H1 (cell line): ENCODE measurements around the gene IRX4. TPM values are rescaled to one million over a fixed set of nuclear protein-coding genes. Genes with fewer than 3 reads are reported as not detected.

ENCODE experiments used
- CTCF ChIA-PET: fragments of 300-600 bp; sonication (Branson Sonifier 250); formaldehyde crosslinking; loops from one replicate; lab custom pipeline; 2021; ENCODE audit not compliant: partially characterized antibody; lab: Charles Lee
- POLR2A ChIA-PET: fragments of 300-600 bp; sonication (Branson Sonifier 250); formaldehyde crosslinking; loops from one replicate; lab custom pipeline; 2021; ENCODE audit warnings: inconsistent platforms; ENCODE audit not compliant: partially characterized antibody; lab: Charles Lee
- DNase-seq, 2 experiments: peaks; one replicate each; pipeline versions ENCODE4 v3.0.0 to v3.0.0-alpha.2; 2010 to 2022; ENCODE audit warnings: low spot score in 2 of 2, low read depth in 1 of 2, mixed read lengths in 1 of 2
- FAIRE-seq: peaks from 2 replicates; lab custom pipeline; 2011; peaks lifted over from hg19 to GRCh38; lab: Jason Lieb, UNC
- H2AFZ ChIP-seq: 2 replicates; pipeline ENCODE4 v1.8.1; 2012; ENCODE audit warnings: low read length, inconsistent platforms
- H2AK5ac ChIP-seq: 2 replicates; pipeline ENCODE4 v1.6.1; 2013; ENCODE audit warnings: low read depth, low read length
- H2BK120ac ChIP-seq: replicated peaks from 2 replicates; pipeline ENCODE3; 2013; ENCODE audit warnings: low read depth, low read length, inconsistent platforms
- H2BK12ac ChIP-seq: 2 replicates; pipeline ENCODE4 v1.6.1; 2013; ENCODE audit warnings: low read depth, low read length
- H2BK15ac ChIP-seq: 2 replicates; pipeline ENCODE4 v1.6.1; 2013; ENCODE audit warnings: low read length
- H2BK20ac ChIP-seq: 2 replicates; pipeline ENCODE4 v1.6.1; 2013; ENCODE audit warnings: low read length
- H2BK5ac ChIP-seq: 2 replicates; pipeline ENCODE4 v1.6.1; 2013; ENCODE audit warnings: low read depth, low read length
- H3K14ac ChIP-seq: 2 replicates; pipeline ENCODE4 v1.6.1; 2013; ENCODE audit warnings: inconsistent platforms; ENCODE audit not compliant: insufficient read length
- H3K18ac ChIP-seq: 2 replicates; pipeline ENCODE4 v1.6.1; 2013; ENCODE audit warnings: low read length; ENCODE audit errors: extremely low read depth
- H3K23ac ChIP-seq: 2 replicates; pipeline ENCODE4 v1.6.1; 2013; ENCODE audit warnings: inconsistent platforms; ENCODE audit not compliant: insufficient read length
- H3K23me2 ChIP-seq: 2 replicates; pipeline ENCODE4 v1.6.1; 2013; ENCODE audit warnings: low read depth, low read length
- H3K27ac ChIP-seq: 2 replicates; pipeline ENCODE4 v1.6.1; 2011; ENCODE audit warnings: low read depth, low read length, inconsistent platforms
- H3K27me3 ChIP-seq, 4 experiments: replicated peaks in 1 of 4; 1 replicate in 1 of 4; 2 replicates in 3 of 4; pipeline versions ENCODE4 v1.6.1 to v1.8.1; 2011 to 2013; ENCODE audit warnings: low read length in 3 of 4, mild to moderate bottlenecking in 3 of 4, inconsistent platforms in 2 of 4, mixed read lengths in 2 of 4, moderate library complexity in 1 of 4; ENCODE audit not compliant: control insufficient read depth in 3 of 4, insufficient read depth in 3 of 4; ENCODE audit errors: extremely low read depth in 1 of 4
- H3K36me3 ChIP-seq, 4 experiments: 2 replicates each; pipeline versions ENCODE4 v1.6.1 to v1.8.1; 2011 to 2013; ENCODE audit warnings: mild to moderate bottlenecking in 4 of 4, low read length in 3 of 4, moderate library complexity in 2 of 4, control low read depth in 1 of 4, inconsistent platforms in 1 of 4; ENCODE audit not compliant: insufficient read depth in 4 of 4, control insufficient read depth in 2 of 4
- H3K4ac ChIP-seq: replicated peaks from 2 replicates; pipeline ENCODE3; 2013; ENCODE audit warnings: low read length, low read depth, mixed read lengths, inconsistent platforms; ENCODE audit not compliant: insufficient read length
- H3K4me1 ChIP-seq, 4 experiments: replicated peaks in 1 of 4; 1 replicate in 1 of 4; 2 replicates in 3 of 4; pipeline versions ENCODE4 v1.6.1 to v1.8.1; 2011 to 2013; ENCODE audit warnings: low read length in 3 of 4, inconsistent platforms in 2 of 4, mixed read lengths in 1 of 4; ENCODE audit not compliant: insufficient read depth in 4 of 4, control insufficient read depth in 3 of 4
- H3K4me2 ChIP-seq, 2 experiments: 2 replicates each; pipeline versions ENCODE4 v1.6.1 to v1.8.1; 2011 to 2013; ENCODE audit warnings: low read depth in 2 of 2, low read length in 2 of 2, control low read depth in 1 of 2, inconsistent platforms in 1 of 2, mild to moderate bottlenecking in 1 of 2; ENCODE audit not compliant: insufficient read depth in 1 of 2
- H3K4me3 ChIP-seq, 4 experiments: fragments of 200-600, 300-600 bp in 1 of 4; sonication (generic), shearing (Covaris generic), sonication (Bioruptor Twin) in 1 of 4; 2 replicates each; pipeline versions ENCODE4 v1.5.1 to v1.8.1; 2011 to 2016; ENCODE audit warnings: low read length in 4 of 4, low read depth in 3 of 4, control low read depth in 2 of 4, inconsistent platforms in 2 of 4, mild to moderate bottlenecking in 2 of 4, mixed read lengths in 1 of 4, moderate library complexity in 1 of 4; ENCODE audit not compliant: insufficient read depth in 2 of 4; ENCODE audit errors: extremely low read depth in 1 of 4
- H3K56ac ChIP-seq: replicated peaks from 2 replicates; pipeline ENCODE3; 2013; ENCODE audit warnings: low read depth, mild to moderate bottlenecking, mixed read lengths, low read length, inconsistent platforms; ENCODE audit not compliant: insufficient read length
- H3K79me1 ChIP-seq: 2 replicates; pipeline ENCODE4 v1.6.1; 2013; ENCODE audit warnings: low read depth, low read length, control low read depth
- H3K79me2 ChIP-seq, 2 experiments: 2 replicates each; pipeline versions ENCODE4 v1.6.1 to v1.8.1; 2012 to 2013; ENCODE audit warnings: low read length in 2 of 2, mild to moderate bottlenecking in 2 of 2, inconsistent platforms in 1 of 2; ENCODE audit not compliant: insufficient read depth in 2 of 2, control insufficient read depth in 1 of 2
- H3K9ac ChIP-seq, 4 experiments: replicated peaks in 1 of 4; 1 replicate in 1 of 4; 2 replicates in 3 of 4; pipeline versions ENCODE4 v1.6.1 to v1.8.1; 2011 to 2013; ENCODE audit warnings: low read depth in 3 of 4, low read length in 3 of 4, control low read depth in 2 of 4, mild to moderate bottlenecking in 2 of 4, moderate library complexity in 2 of 4, inconsistent platforms in 1 of 4; ENCODE audit errors: extremely low read depth in 1 of 4
- H3K9me3 ChIP-seq, 2 experiments: 2 replicates each; pipeline versions ENCODE4 v1.6.1 to v1.8.1; 2012 to 2013; ENCODE audit warnings: mild to moderate bottlenecking in 2 of 2, moderate library complexity in 2 of 2, control low read depth in 1 of 2, inconsistent platforms in 1 of 2, low read depth in 1 of 2, low read length in 1 of 2, mixed read lengths in 1 of 2; ENCODE audit not compliant: insufficient read depth in 2 of 2
- H4K20me1 ChIP-seq, 2 experiments: replicated peaks in 1 of 2; 2 replicates each; pipeline versions ENCODE3 to v1.8.1; 2011 to 2013; ENCODE audit warnings: inconsistent platforms in 2 of 2, low read length in 2 of 2, mild to moderate bottlenecking in 1 of 2; ENCODE audit not compliant: insufficient read depth in 2 of 2, control insufficient read depth in 1 of 2
- H4K5ac ChIP-seq: 2 replicates; pipeline ENCODE4 v1.6.1; 2013; ENCODE audit warnings: low read length, low read depth, mixed read lengths, inconsistent platforms; ENCODE audit not compliant: insufficient read length
- H4K8ac ChIP-seq: 2 replicates; pipeline ENCODE4 v1.8.0; 2013; ENCODE audit warnings: mild to moderate bottlenecking, moderate library complexity, low read length, inconsistent platforms; ENCODE audit not compliant: insufficient read depth; ENCODE audit errors: extremely low read depth
- H4K91ac ChIP-seq: replicated peaks from 2 replicates; pipeline ENCODE3; 2013; ENCODE audit warnings: low read length, mixed read lengths, inconsistent platforms; ENCODE audit not compliant: insufficient read length
- ASH2L ChIP-seq: fragments of 200-600, 300-600 bp; sonication (generic); IDR thresholded peaks from one replicate; pipeline ENCODE4 v1.7.1; 2017; ENCODE audit warnings: low read length
- BRCA1 ChIP-seq: IDR thresholded peaks from 2 replicates; pipeline ENCODE4 v1.6.1; 2012; ENCODE audit warnings: low read depth, low read length, improper control_type of control experiment
- CBX8 ChIP-seq: fragments of 300-800, 300-1000 bp; sonication (generic); IDR thresholded peaks from 2 replicates; pipeline ENCODE4 v1.7.1; 2016; ENCODE audit warnings: low read depth, low read length, borderline replicate concordance
- CREB1 ChIP-seq: IDR thresholded peaks from 2 replicates; pipeline ENCODE4 v1.6.1; 2012; ENCODE audit warnings: inconsistent platforms
- EGR1 ChIP-seq: IDR thresholded peaks from 2 replicates; pipeline ENCODE4 v1.6.1; 2011; ENCODE audit warnings: low read depth, low read length, borderline replicate concordance
- HDAC6 ChIP-seq: IDR thresholded peaks from one replicate; pipeline ENCODE4 v1.7.1; 2012; ENCODE audit warnings: low read depth, mild to moderate bottlenecking, inconsistent platforms, low read length, moderate library complexity
- MAFK ChIP-seq: IDR thresholded peaks from 2 replicates; pipeline ENCODE4 v1.6.1; 2012; ENCODE audit warnings: low read depth, mild to moderate bottlenecking, improper control_type of control experiment, low read length
- MAX ChIP-seq: IDR thresholded peaks from 2 replicates; pipeline ENCODE4 v1.6.1; 2012; ENCODE audit warnings: inconsistent platforms
- POLR2A ChIP-seq, 2 experiments: IDR thresholded peaks; 1 replicate in 1 of 2; 2 replicates in 1 of 2; pipeline ENCODE4 v1.6.1; 2011; ENCODE audit warnings: low read depth in 2 of 2, low read length in 2 of 2, mild to moderate bottlenecking in 2 of 2; ENCODE audit errors: control extremely low read depth in 1 of 2
- POLR2AphosphoS5 ChIP-seq: IDR thresholded peaks from 2 replicates; pipeline ENCODE4 v1.6.1; 2011; ENCODE audit warnings: low read depth, low read length
- SIX5 ChIP-seq: IDR thresholded peaks from 2 replicates; pipeline ENCODE4 v1.6.1; 2011; ENCODE audit warnings: mild to moderate bottlenecking, low read depth, low read length
- TAF1 ChIP-seq: IDR thresholded peaks from 2 replicates; pipeline ENCODE4 v1.6.1; 2011; ENCODE audit warnings: mild to moderate bottlenecking, low read depth, low read length
- TCF12 ChIP-seq: IDR thresholded peaks from 2 replicates; pipeline ENCODE4 v1.6.1; 2011; ENCODE audit warnings: low read depth, mild to moderate bottlenecking, low read length
- WGBS, 2 experiments: shearing (Covaris generic) in 1 of 2; methylation state at CpG; one replicate each; pipeline versions ENCODE4 v1.1.6 to v1.1.7; 2013 to 2015; ENCODE audit warnings: low lambda C conversion rate in 2 of 2, mixed read lengths in 2 of 2, inconsistent platforms in 1 of 2, low coverage in 1 of 2, missing lambda C conversion rate in 1 of 2; ENCODE audit not compliant: insufficient replicate concordance in 2 of 2, insufficient coverage in 1 of 2, insufficient read length in 1 of 2; ENCODE audit errors: extremely low coverage in 1 of 2, missing lambda C conversion rate in 1 of 2; 5-methylcytosine and 5-hydroxymethylcytosine counted together
- polyA plus RNA-seq, 7 experiments: library from polyadenylated mRNA; depleted of rRNA in 3 of 7; stranded (reverse) in 5 of 7; unstranded in 2 of 7; fragments of >200 nt in 5 of 7; fragments of 200-250 nt in 2 of 7; gene quantifications; 1 replicate in 5 of 7; 2 replicates in 1 of 7; 4 replicates in 1 of 7; pipeline versions ENCODE4 v1.2.1 to v1.2.3, GENCODE V29; 2011 to 2013; ENCODE audit warnings: missing spikeins in 2 of 7, mixed read lengths in 2 of 7
- total RNA-seq: library from RNA; stranded (reverse); fragmentation: NEBNext Ultra II Directional; extraction: Animal tissue kit (Norgen Biotek cat#: 25700); gene quantifications from 2 replicates; pipeline ENCODE4 v1.2.1, GENCODE V29; 2021

The IRX4 gene
- total and polyA plus RNA-seq, 2 of the 8 experiments (the other 6 are each of a cell fraction or from before 2014, with no cell fraction given), result 0.45 to 1.2 TPM

- CTCF ChIA-PET, result interaction anchor here (1.2 to 1.4 kb wide), 2 partner anchors 8 to 13 kb away, joined by 3 read pairs; no protein-coding TSS in a partner anchor
- TF ChIP-seq CREB1, result no peak
- TF ChIP-seq EGR1, result no peak
- no peak for TF ChIP-seq TCF12
- no peak for TF ChIP-seq ASH2L
- TF ChIP-seq BRCA1, result no peak
- TF ChIP-seq TAF1, result no peak
- TF ChIP-seq CBX8, result peak; percentile 65; the same call in 1 of the 2 replicates
- no peak for TF ChIP-seq MAFK
- TF ChIP-seq POLR2AphosphoS5, result no peak
- TF ChIP-seq HDAC6, result no peak
- no peak for TF ChIP-seq SIX5
- no peak for TF ChIP-seq POLR2A (IDR thresholded peaks at IDR 0.05; ENCODE audit: control extremely low read depth in 1 of 2, low read depth in 2 of 2, low read length in 2 of 2)
- no peak for TF ChIP-seq MAX
These were observed 5.3 kb downstream of the IRX4 start for GRCh38 chr5:1877103-1878049.

More at GRCh38 chr5:1877103-1878049, 5.3 kb downstream of the IRX4 start:
- Histone ChIP-seq H4K20me1 (peaks cover 11 to 23% of the 10 kb centered on the region in 2 experiments), H3K23ac (no peak overlapping the region), H3K9ac (no peak overlapping the region), H3K23me2 (peaks cover 23% of the 10 kb centered on the region; the same call in 1 of the 2 replicates), H3K18ac (no peak overlapping the region; the same call in 1 of the 2 replicates), H4K8ac (no peak overlapping the region), H2BK15ac (peak overlapping the region; percentile 4; the same call in 1 of the 2 replicates), H3K4me1 (peaks cover 3 to 39% (median 17%) of the 10 kb centered on the region in 4 experiments), H3K9me3 (peaks cover 0 to 3% of the 10 kb centered on the region in 2 experiments; a peak in 1 of 4 replicates), H3K4ac (no peak overlapping the region), H3K4me3 (peak overlapping the region in 1 of 4 experiments; percentile 54; a peak in 3 of 8 replicates), H3K56ac (no peak overlapping the region), H2AK5ac (no peak overlapping the region), H2BK120ac (no peak overlapping the region), H3K27ac (no peak overlapping the region), H3K4me2 (peak overlapping the region; percentile 75 to 79), H2AFZ (no peak overlapping the region), H4K5ac (no peak overlapping the region), H3K79me2 (no peaks in the 10 kb centered on the region), H2BK5ac (no peak overlapping the region), H4K91ac (no peak overlapping the region), H2BK12ac (no peak overlapping the region), H2BK20ac (no peak overlapping the region; the same call in 1 of the 2 replicates), H3K79me1 (no peaks in the 10 kb centered on the region), H3K14ac (no peak overlapping the region), H3K27me3 (peaks cover 69 to 99% (median 97%) of the 10 kb centered on the region in 4 experiments), H3K36me3 (peaks cover 0 to 13% (median 0%) of the 10 kb centered on the region in 4 experiments; a peak in 1 of 8 replicates)
- DNase-seq (peak in 1 of 2 experiments; percentile 68), FAIRE-seq (no peak)
- 4% methylated on average over 38 of the region's 46 CpGs; no CpG with 5 or more reads in 1 of the 2 experiments for WGBS, 2 experiments
- POLR2A ChIA-PET, result interaction anchor here (1.1 to 1.4 kb wide), 3 partner anchors 12 to 26 kb away, joined by 3 to 4 read pairs (median 3); no protein-coding TSS in a partner anchor
